Activated CD4-positive, alpha-beta memory T cell treated with anti-CD3 and anti-CD28 coated beads, Interleukin-2, amount 10 ng/mL, durations not matched to agents 7 days and 5 days (primary cell): ENCODE data around the gene ZNF839. TPM values are rescaled to one million over a fixed set of nuclear protein-coding genes. Genes with fewer than 3 reads are reported as not detected.

Source experiments
- CTCF ChIA-PET: fragments of 350-600 bp; sonication (Branson Sonifier 250); formaldehyde crosslinking; loops from one replicate; lab custom pipeline; 2021; ENCODE audit warnings: antibody characterized with exemption, inconsistent platforms; lab: Charles Lee
- POLR2A ChIA-PET: fragments of 350-600 bp; sonication (Branson Sonifier 250); formaldehyde crosslinking; loops from one replicate; lab custom pipeline; 2021; ENCODE audit warnings: antibody characterized with exemption; lab: Charles Lee
- DNase-seq: peaks from one replicate; pipeline ENCODE4 v3.0.0-alpha.2; 2020
- H3K27ac Mint-ChIP-seq: one replicate; pipeline ENCODE4 v1.8.0; 2021; ENCODE audit warnings: mild to moderate bottlenecking, mixed read lengths
- H3K27me3 Mint-ChIP-seq: one replicate; pipeline ENCODE4 v1.8.0; 2021; ENCODE audit warnings: mixed read lengths
- H3K36me3 Mint-ChIP-seq: one replicate; pipeline ENCODE4 v1.8.0; 2021; ENCODE audit warnings: low read depth, mixed read lengths
- H3K4me1 Mint-ChIP-seq: one replicate; pipeline ENCODE4 v1.8.0; 2021; ENCODE audit warnings: mixed read lengths
- H3K4me3 Mint-ChIP-seq: one replicate; pipeline ENCODE4 v1.8.0; 2021; ENCODE audit warnings: mild to moderate bottlenecking, mixed read lengths
- H3K9me3 Mint-ChIP-seq: one replicate; pipeline ENCODE4 v1.8.0; 2021; ENCODE audit warnings: mixed read lengths
- total RNA-seq, 2 experiments: library from RNA; stranded (reverse); gene quantifications; one replicate each; pipeline ENCODE4 v1.2.3, GENCODE V29; 2021

Gene ZNF839
- total RNA-seq = 10 to 100 TPM; 15.1 to 15.3 TPM

DNA sequence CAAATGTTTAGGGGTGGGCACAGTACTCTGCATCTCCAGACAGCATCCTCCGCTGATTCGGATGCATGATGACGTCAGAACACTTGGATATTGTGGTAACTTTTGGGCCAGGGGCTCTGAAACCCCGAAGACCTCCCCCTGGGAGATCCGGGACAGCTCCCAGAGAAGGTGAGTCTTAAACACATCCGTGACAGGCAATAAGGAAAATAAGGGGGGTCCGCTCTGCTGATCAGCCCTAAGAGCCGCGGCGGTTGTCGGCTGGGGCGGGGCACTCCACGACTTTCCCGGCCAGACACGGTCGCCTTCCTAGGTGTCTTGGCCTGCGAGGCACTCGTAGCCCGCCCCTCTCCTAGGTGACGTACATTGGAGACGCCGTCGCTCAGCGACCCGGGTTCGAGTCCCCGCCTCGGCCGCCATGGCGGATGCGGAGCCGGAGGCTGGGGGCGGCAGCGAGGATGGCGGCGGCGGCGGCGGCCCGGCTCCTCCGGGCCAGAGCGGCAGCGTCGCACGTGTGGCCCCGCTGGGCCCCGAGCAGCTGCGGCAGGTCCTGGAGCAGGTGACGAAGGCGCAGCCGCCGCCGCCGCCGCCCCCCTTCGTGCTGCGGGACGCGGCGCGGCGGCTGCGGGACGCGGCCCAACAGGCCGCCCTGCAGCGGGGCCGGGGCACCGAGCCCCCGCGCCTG lies at the start of gene ZNF839:
TSS of gene ZNF839 (plus strand) at position 396 of the 682 bp plus-strand sequence. CDS start at position 416, 20 bp downstream.
- Mint-ChIP-seq H3K4me1 (peaks cover 61% of the 10 kb centered on the region), H3K4me3 (peak within 1 kb of the TSS; percentile 89), H3K27me3 (no peaks in the 10 kb centered on the region), H3K27ac (peak within 1 kb of the TSS; percentile 88), H3K9me3 (no peaks in the 10 kb centered on the region), H3K36me3 (peaks cover 2% of the 10 kb centered on the region)
- CTCF ChIA-PET = interaction anchor here (0.6 to 1.2 kb wide), 3 partner anchors 29 to 275 kb away, joined by 3 read pairs; partner anchors contain the start of genes CINP and TECPR2
- POLR2A ChIA-PET = interaction anchor here (0.7 to 5.9 kb wide), 10 partner anchors 10 to 508 kb away, joined by 3 to 52 read pairs (median 4); partner anchors contain the start of genes CINP, MOK and TECPR2
- peak; percentile 94 for DNase-seq

DNA sequence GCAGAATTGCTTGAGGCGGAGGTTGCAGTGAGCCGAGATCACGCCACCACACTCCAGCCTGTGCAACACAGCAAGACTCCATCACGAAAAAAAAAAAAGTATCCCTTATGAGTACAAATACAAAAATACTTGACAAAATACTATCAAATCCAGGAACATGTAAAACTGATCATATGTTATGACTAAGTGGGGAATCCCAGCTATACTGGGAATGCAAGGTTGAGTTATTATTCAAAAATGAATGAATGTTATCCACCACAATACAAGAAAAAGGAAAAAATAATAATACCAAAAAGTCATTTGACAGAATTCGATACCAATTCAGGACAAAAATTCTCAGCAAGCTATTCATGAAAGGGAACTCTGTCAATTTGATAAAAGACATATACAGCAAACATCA lies 47.2 kb upstream of the ZNF839 start:
- ChIA-PET CTCF (no interaction called here), POLR2A (interaction anchor here (0.6 kb wide), 1 partner anchor 28 kb away, joined by 4 read pairs; no protein-coding TSS in a partner anchor)
- Mint-ChIP-seq H3K9me3 (no peaks in the 10 kb centered on the region), H3K27me3 (no peaks in the 10 kb centered on the region), H3K4me3 (no peak overlapping the region), H3K27ac (no peak overlapping the region), H3K36me3 (no peaks in the 10 kb centered on the region), H3K4me1 (no peaks in the 10 kb centered on the region)
- no peak for DNase-seq

DNA sequence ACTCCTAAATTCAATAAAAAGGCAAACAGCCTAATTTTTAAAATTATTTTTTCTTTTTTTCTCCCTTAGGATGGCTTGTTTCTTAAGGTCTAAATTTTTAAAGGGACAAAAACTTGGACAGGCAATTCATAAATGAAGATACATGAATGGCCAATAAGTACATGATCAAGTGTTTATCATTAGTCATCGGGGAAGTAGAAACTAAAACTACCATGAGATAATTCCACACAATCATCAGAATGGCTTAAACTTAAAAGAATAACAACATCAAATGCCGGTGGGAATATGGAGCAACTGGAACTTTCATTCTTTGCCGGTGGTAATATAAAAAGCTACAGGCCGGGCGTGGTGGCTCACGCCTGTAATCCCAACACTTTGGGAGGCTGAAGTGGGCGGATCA lies 43.7 kb upstream of the ZNF839 start:
- Mint-ChIP-seq H3K4me1 (no peaks in the 10 kb centered on the region), H3K27me3 (no peaks in the 10 kb centered on the region), H3K9me3 (no peaks in the 10 kb centered on the region), H3K4me3 (no peak overlapping the region), H3K36me3 (no peaks in the 10 kb centered on the region), H3K27ac (no peak overlapping the region)
- CTCF ChIA-PET = no interaction called here
- DNase-seq = no peak
- POLR2A ChIA-PET = no interaction called here

DNA sequence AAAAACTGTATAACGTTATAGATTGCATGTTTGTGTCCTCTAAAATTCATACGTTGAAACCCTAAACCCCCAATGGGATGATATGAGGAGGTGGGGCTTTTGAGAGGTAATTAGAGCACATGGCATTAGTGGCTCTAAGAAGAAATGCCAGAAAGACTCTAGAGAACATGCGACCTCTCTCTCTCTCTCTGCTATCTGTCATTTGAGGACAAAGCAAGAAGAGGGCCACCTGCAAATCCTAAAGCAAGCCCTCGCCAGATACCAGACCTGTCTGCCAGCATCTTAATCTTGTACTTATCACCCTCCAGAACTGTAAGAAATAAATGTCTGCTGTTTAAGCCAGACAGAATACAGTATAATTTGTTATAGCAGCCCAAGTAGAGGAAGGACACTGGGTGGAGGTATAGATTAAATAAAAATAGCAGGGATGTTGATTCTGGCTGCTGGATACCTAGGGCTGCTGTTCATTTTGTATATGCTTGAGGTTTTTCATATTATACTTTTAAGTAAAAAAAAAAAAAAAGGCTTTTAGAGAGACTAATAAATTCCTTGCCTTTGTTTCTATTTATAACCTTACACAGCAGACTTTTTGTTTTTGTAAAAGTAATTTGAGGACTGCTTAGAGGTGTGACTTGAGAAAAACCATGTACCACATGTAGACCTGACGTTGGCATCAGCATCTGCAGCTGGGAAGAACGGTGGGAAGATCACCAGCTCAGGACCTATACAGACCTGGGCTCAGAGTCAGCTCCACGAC lies 41.5 kb upstream of the ZNF839 start:
- Mint-ChIP-seq H3K36me3 (no peaks in the 10 kb centered on the region), H3K4me1 (no peaks in the 10 kb centered on the region), H3K9me3 (no peaks in the 10 kb centered on the region), H3K27ac (no peak overlapping the region), H3K4me3 (no peak overlapping the region), H3K27me3 (no peaks in the 10 kb centered on the region)
- POLR2A ChIA-PET = no interaction called here
- CTCF ChIA-PET = no interaction called here
- no peak for DNase-seq

- Mint-ChIP-seq H3K4me3 (no peak overlapping the region), H3K27ac (no peak overlapping the region), H3K4me1 (no peaks in the 10 kb centered on the region), H3K27me3 (no peaks in the 10 kb centered on the region), H3K9me3 (no peaks in the 10 kb centered on the region), H3K36me3 (no peaks in the 10 kb centered on the region)
- ChIA-PET POLR2A (no interaction called here), CTCF (no interaction called here)
- no peak for DNase-seq
These were observed 41.0 kb upstream of the ZNF839 start for GRCh38 chr14:102278631-102278935.

GRCh38 chr14:102279282-102279681 lies 40.3 kb upstream of the ZNF839 start:
- Mint-ChIP-seq H3K36me3 (no peaks in the 10 kb centered on the region), H3K4me1 (no peaks in the 10 kb centered on the region), H3K4me3 (no peak overlapping the region), H3K27ac (no peak overlapping the region), H3K9me3 (no peaks in the 10 kb centered on the region), H3K27me3 (no peaks in the 10 kb centered on the region)
- ChIA-PET CTCF (no interaction called here), POLR2A (no interaction called here)
- no peak for DNase-seq

GRCh38 chr14:102279688-102280348 lies 39.7 kb upstream of the ZNF839 start:
- Mint-ChIP-seq H3K36me3 (no peaks in the 10 kb centered on the region), H3K4me1 (no peaks in the 10 kb centered on the region), H3K9me3 (no peaks in the 10 kb centered on the region), H3K27me3 (no peaks in the 10 kb centered on the region), H3K4me3 (no peak overlapping the region), H3K27ac (no peak overlapping the region)
- POLR2A ChIA-PET = no interaction called here
- DNase-seq = no peak
- CTCF ChIA-PET = no interaction called here

GRCh38 chr14:102280376-102280962 lies 39.1 kb upstream of the ZNF839 start:
- Mint-ChIP-seq H3K36me3 (no peaks in the 10 kb centered on the region), H3K4me1 (no peaks in the 10 kb centered on the region), H3K27ac (no peak overlapping the region), H3K9me3 (no peaks in the 10 kb centered on the region), H3K27me3 (no peaks in the 10 kb centered on the region), H3K4me3 (no peak overlapping the region)
- ChIA-PET CTCF (no interaction called here), POLR2A (no interaction called here)
- DNase-seq = no peak

DNA sequence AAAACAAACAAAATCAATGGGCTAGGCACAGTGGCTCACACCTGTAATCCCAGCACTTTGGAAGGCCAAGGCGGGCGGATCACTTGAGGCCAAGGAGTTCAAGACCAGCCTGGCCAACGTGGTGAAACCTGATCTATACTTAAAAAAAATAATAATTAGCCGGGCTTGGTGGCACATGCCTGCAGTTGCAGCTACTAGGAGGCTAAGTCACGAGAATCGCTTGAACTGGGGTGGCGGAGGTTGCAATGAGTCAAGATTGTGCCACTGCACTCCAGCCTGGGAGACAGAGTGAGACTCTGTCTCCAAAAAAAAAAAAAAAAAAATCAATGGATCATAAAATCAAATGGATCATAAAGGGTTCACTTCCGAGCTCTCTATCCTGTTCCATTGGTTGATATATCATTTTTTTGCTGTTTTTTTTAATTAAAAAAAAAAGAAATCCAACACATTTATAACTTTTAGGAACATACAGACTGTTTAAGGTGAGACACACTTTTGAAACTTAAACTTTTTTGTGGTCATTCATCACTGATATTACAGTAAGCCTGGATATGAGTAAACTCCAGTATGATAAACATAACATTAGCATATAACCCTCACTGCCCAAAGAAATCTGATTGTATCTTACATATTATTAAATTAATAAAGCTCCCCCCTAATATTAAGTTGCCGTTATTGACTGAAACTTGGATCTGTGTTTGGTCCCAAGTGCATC lies 36.6 kb upstream of the ZNF839 start:
- no peaks in the 10 kb centered on the region for H3K27me3 Mint-ChIP-seq
- no peak overlapping the region for H3K27ac Mint-ChIP-seq
- H3K9me3 Mint-ChIP-seq = no peaks in the 10 kb centered on the region
- DNase-seq = no peak
- no peak overlapping the region for H3K4me3 Mint-ChIP-seq
- no peaks in the 10 kb centered on the region for H3K4me1 Mint-ChIP-seq
- no peaks in the 10 kb centered on the region for H3K36me3 Mint-ChIP-seq
- ChIA-PET CTCF (interaction anchor here (0.7 kb wide), 2 partner anchors 34 to 165 kb away, joined by 3 to 5 read pairs; no protein-coding TSS in a partner anchor), POLR2A (no interaction called here)

GRCh38 chr14:102283631-102284129 lies 35.9 kb upstream of the ZNF839 start:
- DNase-seq = no peak
- H3K36me3 Mint-ChIP-seq = no peaks in the 10 kb centered on the region
- POLR2A ChIA-PET = no interaction called here
- H3K4me1 Mint-ChIP-seq = no peaks in the 10 kb centered on the region
- H3K9me3 Mint-ChIP-seq = no peaks in the 10 kb centered on the region
- CTCF ChIA-PET = interaction anchor here (0.7 kb wide), 1 partner anchor 33 kb away, joined by 5 read pairs; no protein-coding TSS in a partner anchor
- H3K27ac Mint-ChIP-seq = no peak overlapping the region
- no peaks in the 10 kb centered on the region for H3K27me3 Mint-ChIP-seq
- H3K4me3 Mint-ChIP-seq = no peak overlapping the region

- CTCF ChIA-PET = no interaction called here
- Mint-ChIP-seq H3K4me1 (no peaks in the 10 kb centered on the region), H3K9me3 (no peaks in the 10 kb centered on the region), H3K27ac (no peak overlapping the region), H3K27me3 (no peaks in the 10 kb centered on the region), H3K36me3 (no peaks in the 10 kb centered on the region), H3K4me3 (no peak overlapping the region)
- DNase-seq = no peak
- POLR2A ChIA-PET = no interaction called here
These were observed 34.4 kb upstream of the ZNF839 start for GRCh38 chr14:102285106-102285505.

GRCh38 chr14:102288139-102288538 lies 31.4 kb upstream of the ZNF839 start:
- Mint-ChIP-seq H3K4me1 (no peaks in the 10 kb centered on the region), H3K36me3 (no peaks in the 10 kb centered on the region), H3K27ac (no peak overlapping the region), H3K4me3 (no peak overlapping the region), H3K27me3 (no peaks in the 10 kb centered on the region), H3K9me3 (no peaks in the 10 kb centered on the region)
- no peak for DNase-seq
- CTCF ChIA-PET = no interaction called here
- POLR2A ChIA-PET = no interaction called here
